ENCODE measurements around the gene EPN1.

The EPN1 gene

DNA sequence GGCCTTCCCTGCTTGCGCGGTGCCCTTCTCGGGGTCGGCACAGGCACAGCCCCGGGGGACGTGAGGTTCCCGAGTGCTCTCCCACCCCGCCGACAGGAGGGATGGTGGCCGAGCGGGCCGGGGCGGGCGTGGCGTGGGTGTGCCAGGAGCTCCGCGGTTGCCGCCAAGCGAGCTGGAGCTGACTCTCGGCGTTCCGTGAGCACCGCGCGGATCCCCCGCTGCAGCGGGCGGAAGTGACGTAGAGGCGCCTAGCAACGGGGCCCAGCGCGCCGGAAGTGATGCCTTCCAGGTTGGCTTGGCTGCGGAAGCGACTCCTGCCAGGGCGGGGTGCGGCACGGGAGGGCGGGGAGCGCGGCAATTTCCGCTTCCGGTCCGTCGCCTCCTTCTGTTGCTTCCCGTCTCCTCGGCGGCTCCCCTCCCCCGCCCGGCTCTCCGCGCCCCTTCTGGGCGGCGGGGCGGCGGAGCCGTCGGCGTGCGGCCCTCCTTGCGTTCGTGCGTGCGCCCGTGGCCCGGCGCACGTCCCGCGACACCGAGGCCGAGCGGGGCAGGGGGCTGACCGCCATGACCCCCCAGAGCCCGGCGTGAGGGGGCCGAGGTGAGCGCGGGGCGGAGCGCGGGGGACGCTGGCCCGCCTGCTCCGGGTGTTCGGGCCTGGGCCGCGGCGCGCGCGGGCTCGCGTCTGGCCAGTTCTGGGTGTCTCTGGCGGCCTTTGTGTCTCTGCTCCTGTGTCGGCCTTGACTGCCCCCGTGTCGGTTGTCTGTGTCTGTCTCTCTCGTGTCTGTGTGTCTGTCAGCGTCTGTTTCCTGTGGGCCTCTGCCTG lies at the start of gene EPN1:
Gene EPN1, plus strand, starts transcription at position 386 of the 820 bp plus-strand sequence. CDS start 3,402 bp downstream, outside the sequence.
- DNase-seq, result peak; percentile 97

DNA sequence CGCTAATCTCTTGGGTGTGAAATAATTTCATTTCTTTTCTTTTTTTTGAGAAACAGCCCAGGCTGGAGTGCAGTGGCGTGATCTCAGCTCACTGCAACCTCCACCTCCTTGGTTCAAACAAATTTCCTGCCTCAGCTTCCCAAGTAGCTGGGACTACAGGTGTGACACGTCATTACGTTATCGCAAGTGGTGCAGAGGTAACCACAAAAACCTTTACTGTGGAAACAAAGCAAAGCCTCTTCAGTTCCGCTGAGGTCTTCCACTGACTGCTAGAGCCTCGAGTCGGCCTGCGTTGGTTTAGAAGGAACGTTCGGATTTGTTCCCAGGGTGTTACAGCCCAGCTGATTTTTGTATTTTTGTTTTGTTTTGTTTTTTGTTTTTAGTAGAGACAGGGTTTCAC lies 48.7 kb upstream of the EPN1 start:
- peak; percentile 39 for DNase-seq

GRCh38 chr19:55632463-55632834 lies 42.6 kb upstream of the EPN1 start:
- DNase-seq, result peak; percentile 62

- DNase-seq, result no peak
Measured at GRCh38 chr19:55633861-55634260, 41.2 kb upstream of the EPN1 start.

GRCh38 chr19:55635334-55635717 lies 39.7 kb upstream of the EPN1 start:
- DNase-seq, result no peak

- DNase-seq, result no peak
Measured at GRCh38 chr19:55635856-55636440, 39.1 kb upstream of the EPN1 start.

DNA sequence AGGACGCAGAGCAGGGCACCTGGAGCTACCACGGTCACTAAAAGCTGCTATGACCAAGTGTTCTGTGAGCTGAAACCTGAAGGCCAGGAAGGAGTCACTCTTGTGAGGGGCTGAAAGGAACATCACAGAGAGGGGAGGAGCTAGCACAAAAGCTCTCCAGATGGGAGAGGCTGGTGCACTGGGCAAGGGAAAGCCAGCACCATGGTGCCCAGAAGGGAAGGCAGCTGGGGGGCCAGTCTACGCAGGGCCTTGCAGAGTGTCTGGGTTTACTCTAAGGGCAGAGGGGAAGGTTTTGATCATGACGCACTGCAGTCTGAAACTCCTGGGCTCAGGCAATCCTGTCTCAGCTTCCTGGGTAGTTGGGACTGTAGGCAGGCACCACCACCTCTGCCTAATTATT lies 38.3 kb upstream of the EPN1 start:
- no peak for DNase-seq

DNA sequence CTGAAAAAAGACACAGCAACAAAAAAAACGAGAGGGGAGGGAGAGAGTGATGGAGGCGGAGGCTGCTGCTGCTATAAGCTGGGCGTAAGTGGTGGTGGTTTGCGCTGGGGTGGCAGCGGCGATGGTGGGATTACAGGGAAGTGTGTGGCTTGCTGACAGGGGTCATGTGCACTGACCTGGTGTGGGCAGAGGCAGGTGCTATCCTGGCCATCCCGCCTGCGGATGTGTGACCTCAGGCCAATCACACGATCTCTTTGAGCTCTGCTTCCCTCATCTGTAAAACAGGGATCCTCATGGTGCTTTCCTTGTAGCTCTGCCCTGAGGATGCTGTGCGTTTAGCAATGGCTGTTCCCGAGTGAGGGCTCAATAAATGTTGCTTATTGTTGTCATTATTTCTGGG lies 37.5 kb upstream of the EPN1 start:
- DNase-seq, result no peak

GRCh38 chr19:55638864-55639359 lies 36.1 kb upstream of the EPN1 start:
- peak; percentile 38 for DNase-seq

DNA sequence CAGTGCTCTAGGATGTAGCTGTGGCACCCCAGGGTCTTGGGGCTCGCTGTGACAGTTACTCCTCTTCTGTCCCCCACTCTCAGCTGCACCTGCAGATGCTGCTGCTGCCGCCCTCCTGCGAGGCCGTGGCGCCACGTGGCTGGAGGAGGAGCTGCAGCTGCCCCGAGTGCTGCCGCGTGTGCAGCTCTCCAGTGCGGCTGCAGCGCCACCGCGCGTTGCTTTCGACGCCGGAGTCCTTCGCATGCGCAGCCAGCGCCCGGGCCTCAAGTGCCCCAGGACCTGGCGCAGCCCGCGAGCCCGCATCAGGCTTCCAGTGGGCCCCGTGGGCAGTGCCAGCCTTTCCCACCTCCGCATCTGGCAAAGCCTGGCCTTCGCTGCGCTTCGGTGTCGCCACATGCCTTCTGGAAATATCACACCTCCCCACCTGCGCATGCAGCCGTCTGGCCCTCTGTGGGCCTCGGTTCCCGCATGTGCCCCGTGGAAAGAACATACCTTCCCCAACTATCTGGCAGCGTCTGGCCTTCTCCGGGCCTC lies 34.9 kb upstream of the EPN1 start:
- peak; percentile 65 for DNase-seq

GRCh38 chr19:55640577-55641425 lies 34.2 kb upstream of the EPN1 start, which contains the start of gene ZNF580:
ZNF580 (plus strand) TSS chr19:55641002; CDS start chr19:55642509, 1,507 bp downstream.
- peak; percentile 46 for DNase-seq

GRCh38 chr19:55641426-55642152 lies 33.4 kb upstream of the EPN1 start:
- no peak for DNase-seq

GRCh38 chr19:55642153-55643002 lies 32.6 kb upstream of the EPN1 start:
- DNase-seq, result no peak

DNA sequence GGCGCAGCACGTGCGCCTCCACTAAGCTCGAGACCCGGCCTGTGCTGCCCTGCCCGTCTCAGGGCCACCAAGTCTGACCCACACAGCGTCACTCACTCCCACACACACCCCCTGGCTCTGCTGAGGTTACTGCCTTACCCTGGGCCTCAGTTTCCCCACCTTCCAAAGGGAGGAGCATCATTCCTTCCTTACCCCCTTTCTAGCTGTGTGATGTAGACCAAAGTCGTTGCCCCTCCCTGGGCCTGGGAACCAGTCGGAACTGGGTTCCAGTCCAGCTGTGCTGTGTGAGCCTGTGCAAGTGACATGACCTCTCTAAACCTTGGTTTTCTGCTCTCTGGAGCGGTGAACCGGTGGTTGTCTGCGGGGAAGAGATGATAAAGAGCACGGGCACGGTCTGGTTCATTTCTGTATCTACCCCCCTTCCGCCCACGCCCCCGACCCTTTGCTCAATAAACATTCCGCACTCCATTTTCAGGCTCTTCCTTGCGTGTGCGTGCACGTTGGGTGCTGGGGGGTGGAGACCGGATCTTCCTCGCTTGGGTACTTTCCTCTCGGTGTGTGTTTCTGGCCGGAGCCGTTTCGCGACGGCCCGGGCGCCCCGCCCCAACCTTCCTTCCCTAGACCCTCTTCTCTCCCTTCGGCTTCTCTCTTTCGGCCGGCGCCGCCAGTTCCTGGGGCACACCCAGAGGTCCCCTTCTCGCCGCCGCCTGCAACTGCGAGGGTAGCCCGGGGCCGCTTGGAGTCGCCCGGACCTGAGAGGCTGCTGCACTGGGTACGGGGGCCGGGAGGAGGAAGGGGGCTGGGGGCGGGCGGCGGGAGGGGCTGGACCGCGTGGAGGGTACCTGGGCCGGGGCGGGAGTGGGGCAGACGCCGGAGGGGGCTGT lies 31.8 kb upstream of the EPN1 start, which contains the start of gene ZNF581:
Gene ZNF581, plus strand, starts transcription at position 647 of the 884 bp plus-strand sequence. CDS start 923 bp downstream, outside the sequence.
- peak; percentile 76 for DNase-seq

GRCh38 chr19:55643887-55644176 lies 31.2 kb upstream of the EPN1 start:
- DNase-seq, result no peak

GRCh38 chr19:55644191-55644833 lies 30.7 kb upstream of the EPN1 start:
- DNase-seq, result no peak

DNA sequence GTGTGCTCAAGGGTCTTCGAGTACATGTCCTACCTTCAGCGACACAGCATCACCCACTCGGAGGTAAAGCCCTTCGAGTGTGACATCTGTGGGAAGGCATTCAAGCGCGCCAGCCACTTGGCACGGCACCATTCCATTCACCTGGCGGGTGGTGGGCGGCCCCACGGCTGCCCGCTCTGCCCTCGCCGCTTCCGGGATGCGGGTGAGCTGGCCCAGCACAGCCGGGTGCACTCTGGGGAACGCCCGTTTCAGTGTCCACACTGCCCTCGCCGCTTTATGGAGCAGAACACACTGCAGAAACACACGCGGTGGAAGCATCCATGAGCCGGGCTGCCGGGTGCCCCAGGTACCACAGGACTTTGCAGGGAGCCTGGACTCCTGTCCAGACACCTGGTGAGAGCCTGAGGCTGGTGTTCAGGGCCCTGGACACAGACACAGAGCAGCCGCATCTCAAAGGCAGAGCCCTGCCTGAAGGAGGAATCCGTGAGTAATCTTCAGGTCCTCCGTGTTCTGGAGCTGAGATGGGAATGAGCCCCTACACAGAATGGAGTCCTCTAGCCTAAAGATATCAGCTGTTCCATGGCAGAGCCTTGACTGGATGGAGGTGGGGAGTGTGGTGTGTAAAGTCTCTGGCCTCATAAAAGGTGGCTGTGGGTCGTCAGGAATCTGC lies 30.0 kb upstream of the EPN1 start:
- no peak for DNase-seq

DNA sequence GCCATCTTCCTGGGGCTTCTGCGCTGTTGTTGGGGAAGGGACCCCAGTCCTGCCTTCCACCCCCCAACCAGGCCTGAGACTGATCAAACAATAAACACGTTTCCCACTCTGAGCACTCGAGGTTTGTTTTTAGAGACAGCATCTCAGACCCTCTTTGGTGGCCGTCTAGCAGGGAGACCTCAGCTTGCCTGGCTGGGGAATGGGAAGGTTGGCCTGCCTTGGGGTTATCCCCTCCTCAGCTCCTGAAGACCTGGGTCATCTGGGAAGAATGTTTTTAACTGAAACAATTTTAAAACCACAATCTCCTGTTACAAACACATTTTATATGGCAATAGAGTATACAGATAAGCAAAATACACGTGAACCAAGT lies 29.5 kb upstream of the EPN1 start:
- no peak for DNase-seq
